ENCODE results near the gene GALNT13.
"Not testable (repeated sequence)": the region's sequence is repeated elsewhere in the genome, so short reads cannot be mapped to it uniquely, and the experiment has no call there.

Gene GALNT13

DNA sequence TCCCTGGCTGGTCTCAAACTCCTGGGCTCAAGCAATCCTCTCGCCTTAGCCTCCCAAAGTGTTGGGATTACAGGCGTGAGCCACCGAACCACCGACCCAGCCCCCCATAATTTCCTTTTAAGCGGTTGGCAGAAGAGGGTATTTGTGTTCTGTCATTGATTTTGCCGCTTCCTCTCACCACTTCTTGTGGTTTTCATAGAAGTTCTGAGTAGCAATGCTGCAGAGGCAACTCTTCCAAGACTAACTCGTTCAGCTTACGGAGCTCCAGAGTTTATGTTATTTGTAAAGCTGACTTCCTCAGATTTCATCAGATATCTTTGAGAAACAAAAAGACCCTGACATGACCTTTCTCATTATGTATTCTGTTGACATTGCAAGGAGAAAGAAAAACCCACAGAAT is 565.4 kb downstream of the GALNT13 start:
- no peak for DNase-seq

DNA sequence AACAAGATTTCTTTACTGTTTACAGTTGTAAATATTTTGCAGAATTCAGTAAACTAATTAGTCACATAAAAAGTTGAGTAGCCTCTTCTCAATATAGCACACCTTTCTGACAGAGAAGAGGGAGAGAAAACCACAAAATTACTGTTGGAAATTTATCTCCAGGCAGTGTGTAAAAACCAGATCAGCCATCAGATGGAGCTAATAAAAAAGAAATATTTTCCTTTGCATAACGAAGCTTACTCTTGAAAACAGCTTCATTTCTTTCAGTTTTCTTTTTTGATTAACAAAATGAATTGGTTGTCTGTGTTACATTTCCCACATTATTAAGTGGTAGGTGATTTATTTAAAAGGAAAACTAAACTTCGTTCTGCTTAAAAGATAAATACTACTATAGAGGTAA is 567.4 kb downstream of the GALNT13 start:
- no peak for DNase-seq

DNA sequence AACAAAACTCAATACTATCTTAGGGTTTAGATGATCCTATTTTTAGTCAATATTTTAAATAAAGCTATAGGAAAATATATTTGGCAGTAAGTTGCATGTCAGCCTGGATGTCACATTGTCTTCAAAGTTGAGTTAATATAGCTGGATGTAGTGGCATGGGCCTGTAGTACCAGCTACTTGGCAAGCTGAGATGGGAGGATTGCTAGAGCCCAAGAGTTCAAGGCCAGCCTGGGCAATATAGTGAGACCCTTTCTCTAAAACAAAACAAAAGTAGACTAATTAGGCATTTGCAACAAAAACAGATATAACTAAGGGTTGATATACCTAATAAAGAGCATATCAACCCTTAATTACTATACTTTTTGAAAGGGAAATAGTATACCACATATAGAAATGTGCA is 572.2 kb downstream of the GALNT13 start:
- DNase-seq: no peak

DNA sequence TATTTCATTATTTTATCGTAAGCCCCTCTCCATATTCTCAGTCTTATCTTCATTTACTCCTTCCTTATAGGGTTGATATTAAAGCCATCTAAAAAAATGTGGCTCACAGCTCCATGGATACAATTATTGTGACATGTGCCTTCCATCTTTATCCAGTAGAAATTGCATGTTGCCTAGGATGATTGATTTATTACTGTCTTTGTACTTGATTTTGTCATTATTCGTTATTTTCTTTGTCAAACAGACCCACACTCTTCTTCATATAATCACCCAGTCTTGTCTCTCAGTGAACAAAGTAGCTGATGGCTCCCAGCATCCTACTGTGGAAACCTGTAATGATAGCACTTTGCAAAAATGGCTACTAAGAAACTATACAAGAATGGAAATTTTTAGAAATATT is 574.6 kb downstream of the GALNT13 start:
- DNase-seq: no peak

DNA sequence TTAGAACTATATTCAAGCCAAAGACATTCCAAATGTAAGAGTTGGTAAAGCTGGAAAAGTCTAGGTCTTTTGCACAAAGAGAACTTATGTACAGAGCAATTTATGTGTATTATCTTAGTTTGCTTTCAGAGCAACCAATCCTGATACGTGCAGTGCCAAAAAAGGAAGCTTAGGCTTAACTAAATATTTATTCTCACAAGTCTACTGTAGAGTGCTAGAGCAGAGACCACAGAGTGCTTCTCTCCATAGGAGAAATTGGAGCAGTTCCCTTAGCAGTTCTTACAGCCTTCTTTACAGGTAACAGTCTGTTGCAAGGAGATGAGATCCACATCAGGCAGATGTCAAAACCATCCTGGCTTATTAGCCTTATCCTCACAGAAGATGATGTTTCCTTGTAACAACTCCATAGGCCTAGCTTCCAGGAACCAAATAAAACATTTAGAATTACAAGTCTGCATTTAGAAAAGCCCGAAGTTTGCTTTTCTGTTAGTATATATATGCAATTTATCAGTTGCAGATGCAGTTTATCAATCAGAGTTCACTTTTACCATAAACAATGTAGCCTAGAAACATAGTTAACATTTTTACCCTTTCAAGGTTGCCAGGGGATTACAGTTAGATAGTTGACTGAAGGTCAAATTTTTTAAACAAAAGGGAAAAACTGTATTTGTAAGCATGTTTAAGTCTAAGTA is 576.2 kb downstream of the GALNT13 start:
- DNase-seq: no peak

DNA sequence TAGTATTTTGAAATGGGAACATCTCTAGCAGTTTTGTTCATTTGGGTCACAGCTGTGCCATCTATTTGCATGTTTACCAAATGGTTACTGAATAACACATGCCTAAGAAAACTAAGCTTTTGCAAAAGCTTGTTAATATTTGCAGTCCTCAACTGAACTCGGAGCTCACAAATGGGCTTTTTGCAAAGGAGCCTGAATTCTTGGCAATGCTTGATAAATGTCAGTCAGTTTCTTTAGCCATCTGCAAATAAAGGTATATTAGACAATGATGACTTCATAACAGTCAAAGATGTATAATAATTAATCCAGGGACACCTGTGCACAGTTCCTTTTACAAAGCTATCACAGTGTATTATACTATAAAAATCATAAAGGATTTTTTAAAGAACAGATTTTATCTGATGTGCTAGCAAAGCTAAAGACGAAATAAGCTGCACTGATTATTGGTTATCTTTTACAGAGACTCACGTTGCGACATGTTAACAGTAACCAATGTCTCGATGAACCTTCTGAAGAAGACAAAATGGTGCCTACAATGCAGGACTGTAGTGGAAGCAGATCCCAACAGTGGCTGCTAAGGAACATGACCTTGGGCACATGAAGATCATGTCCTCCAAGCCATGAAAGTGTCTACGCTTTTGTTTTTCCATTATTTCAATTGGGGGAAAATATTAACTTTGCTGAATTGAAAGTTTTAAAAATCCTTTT is 578.4 kb downstream of the GALNT13 start:
- DNase-seq: no peak

DNA sequence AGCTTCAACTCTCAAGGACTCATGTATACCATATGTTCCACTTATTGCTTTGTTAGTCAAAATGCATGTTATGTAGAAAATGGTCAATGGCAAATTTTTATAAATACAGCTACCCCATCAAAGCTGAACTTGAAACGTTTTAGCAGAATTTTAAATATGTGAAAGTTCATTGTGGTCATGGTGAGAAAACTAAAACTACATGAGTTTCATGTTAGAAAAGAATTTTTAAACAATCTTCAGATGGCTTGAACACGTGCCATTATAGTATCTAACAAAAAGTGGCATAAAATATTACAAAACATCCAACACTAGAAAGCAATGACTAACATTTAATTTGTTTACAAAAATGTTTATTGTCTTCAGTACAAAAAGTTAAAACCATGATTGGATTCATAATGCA is 580.7 kb downstream of the GALNT13 start:
- no peak for DNase-seq

DNA sequence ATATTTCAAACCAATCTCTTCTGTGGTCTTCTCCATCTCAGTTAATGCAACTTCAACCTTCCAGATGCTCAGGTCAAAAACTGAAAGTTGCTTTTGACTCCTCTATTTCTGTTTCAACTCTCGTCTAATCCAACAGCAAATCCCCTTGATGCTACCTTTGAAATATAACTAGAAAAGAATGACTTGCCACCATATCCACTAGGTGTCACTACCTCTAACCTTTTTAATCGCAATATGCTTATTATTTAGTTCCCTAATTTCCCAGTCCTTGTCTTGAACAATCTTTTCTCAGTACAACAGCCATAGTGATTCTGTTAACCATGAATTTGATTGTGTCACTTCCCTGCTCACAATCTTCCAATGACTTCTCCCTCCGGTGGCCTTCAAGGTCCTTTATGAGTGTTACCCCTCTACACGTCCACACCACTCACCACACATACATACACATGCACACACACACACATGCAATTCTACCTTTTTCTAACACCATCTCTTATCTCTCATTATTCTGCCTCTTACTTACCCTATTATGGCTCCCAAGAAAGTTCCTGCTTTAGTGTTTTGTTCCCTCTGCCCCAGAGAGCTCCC is 581.3 kb downstream of the GALNT13 start:
- DNase-seq: no peak

DNA sequence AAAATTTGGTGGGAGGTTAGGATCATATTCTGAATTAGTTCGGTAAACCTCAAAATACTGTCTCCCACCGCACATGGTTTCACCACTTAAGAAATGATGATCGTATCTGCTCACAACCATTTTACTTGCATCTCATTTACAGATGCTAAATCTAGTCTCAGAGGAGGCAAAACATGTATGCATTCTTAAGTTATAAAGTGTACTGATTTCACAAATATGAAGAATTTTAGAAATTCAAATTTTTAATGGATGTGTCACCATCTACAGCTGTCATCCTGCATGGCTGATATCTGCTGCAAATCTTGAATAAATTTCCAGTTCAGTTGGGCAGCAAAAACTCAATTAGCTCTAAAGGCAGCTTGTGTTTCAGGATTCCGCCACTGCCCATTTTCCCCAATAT is 583.4 kb downstream of the GALNT13 start:
- DNase-seq: no peak

DNA sequence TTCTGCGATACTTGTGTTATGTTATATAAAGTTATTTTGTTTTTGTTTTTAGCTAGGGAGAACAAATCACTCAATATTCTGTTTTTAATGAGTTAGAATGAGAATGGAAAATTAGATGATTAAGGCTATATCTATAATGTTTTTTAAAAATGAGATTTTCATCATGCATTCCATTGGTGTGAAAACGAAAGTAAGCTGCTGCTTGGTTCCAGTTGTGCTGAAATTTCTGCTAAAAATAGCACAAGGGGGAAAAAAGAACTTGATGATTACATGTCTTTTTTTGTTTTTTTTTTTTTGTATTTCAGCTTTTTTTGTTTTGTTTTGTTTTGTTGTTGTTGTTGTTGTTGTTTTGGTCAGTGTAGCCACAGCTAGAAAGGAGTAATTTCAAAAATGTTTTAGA is 584.1 kb downstream of the GALNT13 start:
- DNase-seq: no peak

DNA sequence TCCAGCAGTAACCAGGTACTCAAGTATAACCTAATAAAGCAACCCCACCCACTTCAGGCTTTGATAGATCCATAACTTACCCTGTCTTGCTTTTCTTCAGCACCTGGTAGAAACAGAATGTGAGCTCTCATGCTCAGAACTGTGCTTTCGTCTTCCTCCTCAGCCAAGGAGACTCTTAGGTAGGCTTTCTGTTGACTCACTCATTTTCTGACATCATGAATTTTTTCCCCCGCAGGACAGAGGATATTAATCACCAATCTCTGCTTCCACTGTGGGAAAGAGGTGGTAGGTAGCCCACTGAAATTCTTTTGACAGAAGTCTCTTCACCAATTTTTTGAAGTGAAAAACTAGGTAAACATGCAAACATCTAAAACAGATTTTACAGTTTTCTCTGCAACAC is 585.6 kb downstream of the GALNT13 start:
- no peak for DNase-seq

DNA sequence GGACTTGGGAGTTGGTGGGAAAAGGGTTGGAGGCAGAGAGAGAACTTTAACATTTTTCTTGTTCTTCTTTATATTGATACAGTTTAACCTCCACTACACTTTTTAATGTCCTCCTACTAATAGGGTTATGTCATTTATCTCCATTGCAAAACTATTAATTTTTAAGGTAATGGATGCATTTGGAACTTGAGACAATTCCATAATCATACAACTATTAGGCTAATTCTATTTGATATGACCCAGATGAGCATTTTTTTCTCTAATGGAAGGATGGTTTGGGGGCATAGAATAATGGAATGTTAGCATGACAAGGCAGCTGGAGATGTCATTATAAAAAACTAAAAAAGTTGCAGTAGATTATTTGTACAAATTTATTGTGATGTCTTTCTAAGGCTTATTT is 587.6 kb downstream of the GALNT13 start:
- no peak for DNase-seq

DNA sequence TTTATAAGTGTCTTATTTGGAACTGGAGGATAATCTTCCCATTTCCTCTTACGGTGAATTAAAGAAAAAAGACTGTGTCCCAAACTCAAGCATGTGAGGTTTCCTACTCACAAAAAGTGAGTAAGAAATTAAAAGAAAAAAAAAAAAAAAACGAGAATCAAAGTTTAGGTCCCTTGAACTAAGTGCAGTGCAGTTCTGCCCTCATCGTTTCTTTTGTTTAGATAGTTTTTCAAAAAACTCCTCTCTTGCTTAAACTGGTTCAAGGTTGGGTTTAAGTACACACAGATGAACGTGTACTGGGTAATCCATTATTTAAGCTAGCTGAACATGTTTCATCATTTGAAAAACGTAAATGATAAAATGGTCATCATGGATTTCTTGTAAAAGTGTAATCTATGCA is 590.9 kb downstream of the GALNT13 start:
- no peak for DNase-seq

DNA sequence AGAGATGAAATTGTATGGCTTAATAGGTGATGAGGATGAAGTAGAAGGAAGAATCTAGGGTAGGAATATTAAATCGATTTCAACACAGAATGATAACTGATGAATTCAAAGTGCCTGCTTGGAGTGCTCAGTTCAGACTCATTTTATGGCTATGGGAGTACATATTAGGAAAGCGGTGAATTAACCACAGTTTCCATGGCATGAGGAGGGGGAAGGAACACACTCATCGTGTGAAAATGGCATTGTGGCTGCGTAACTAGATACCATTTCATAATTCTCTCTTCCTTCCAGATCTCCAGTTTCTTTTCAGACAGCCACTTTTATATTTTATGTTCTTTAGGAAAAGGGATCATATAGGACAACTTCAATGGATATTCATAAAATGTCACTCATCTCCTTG is 594.5 kb downstream of the GALNT13 start:
- no peak for DNase-seq

DNA sequence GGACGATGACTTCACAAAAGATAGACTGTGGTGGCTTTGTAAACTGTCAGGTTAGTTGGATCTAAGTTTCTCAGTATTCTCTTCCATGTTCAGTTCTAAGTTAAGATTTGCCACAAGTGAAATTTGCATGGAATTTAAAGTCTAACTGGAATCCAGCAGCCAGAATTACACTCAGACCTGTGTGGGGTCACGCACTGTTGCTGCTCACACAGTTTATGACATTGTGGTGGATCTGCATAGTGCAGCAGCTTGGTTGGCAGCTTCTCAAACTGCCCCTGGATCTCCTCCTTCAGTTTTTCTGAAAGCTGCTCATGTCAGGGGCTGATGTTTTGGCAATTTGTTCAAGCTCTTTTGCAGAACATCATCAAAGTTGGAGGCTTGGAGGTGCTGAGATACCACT is 598.7 kb downstream of the GALNT13 start:
- DNase-seq: no peak

DNA sequence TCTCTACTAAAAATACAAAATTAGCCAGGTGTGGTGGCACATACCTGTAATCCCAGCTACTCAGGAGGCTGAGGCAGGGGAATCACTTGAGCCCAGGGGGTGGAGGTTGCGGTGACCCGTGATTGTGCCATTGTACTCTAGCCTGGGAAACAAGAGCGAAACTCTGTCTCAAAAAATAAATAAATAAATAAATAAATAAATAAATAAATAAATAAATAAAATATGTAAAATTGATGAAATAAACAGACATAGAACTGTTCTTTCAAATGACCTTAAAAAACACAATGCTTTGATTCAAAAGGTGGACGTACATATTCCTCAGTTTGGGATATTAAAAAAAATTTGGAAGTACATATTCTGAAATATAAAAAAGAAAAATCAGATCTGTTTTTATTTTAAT is 599.8 kb downstream of the GALNT13 start:
- DNase-seq: not testable (repeated sequence)

DNA sequence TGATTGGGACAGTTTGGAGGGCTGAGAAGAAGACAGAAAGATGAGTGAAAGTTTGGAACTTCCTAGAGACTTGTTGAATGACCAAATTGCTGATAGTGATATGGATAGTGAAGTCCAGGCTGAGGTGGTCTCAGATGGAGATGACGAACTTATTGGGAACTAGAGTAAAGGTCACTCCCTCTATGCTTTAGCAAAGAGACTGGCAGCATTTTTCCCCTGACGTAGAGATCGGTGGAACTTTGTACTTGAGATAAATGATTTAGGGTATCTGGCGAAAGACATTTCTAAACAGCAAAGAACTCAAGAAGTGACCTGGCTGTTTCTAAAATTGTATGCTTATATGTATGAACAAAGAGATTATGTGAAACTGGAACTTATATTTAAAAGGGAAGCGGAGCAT is 605.6 kb downstream of the GALNT13 start:
- DNase-seq: no peak

DNA sequence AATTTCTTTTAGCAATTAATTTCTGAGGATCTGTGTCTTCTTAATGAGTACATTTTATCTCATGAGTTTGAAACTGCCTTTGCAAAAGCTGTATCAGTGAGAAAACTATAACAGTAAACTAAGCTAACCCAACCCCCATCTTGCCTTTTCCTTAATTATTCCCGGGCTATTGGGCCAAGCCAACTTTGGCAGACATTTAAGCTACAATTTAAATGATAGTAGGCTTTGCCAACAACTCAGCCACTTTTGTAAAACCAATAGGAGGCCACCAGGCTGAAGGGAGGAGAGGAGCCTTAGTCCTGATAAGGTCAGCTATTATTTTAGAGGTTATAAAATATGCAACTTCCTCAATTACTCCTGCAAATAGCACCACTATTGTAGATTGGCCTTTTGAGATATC is 608.8 kb downstream of the GALNT13 start:
- DNase-seq: no peak

DNA sequence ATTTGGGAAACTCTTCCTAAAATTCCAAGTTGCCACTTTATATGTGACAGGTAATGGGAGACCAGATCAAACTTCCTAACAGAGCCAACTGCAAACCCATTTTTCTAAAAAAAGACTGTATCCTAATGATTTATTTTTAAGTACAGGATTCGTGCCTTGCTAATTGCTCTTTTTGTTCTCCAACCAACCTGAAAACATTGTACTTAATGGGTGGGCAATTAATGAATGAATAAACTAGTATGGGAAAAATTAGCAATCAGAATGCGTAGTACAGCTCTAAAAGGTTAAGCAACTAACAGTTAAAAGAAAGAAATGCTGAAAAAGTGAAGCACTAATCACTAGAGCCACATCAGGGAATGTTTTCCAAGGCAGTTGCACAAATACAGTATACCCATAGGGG is 609.6 kb downstream of the GALNT13 start:
- DNase-seq: no peak

DNA sequence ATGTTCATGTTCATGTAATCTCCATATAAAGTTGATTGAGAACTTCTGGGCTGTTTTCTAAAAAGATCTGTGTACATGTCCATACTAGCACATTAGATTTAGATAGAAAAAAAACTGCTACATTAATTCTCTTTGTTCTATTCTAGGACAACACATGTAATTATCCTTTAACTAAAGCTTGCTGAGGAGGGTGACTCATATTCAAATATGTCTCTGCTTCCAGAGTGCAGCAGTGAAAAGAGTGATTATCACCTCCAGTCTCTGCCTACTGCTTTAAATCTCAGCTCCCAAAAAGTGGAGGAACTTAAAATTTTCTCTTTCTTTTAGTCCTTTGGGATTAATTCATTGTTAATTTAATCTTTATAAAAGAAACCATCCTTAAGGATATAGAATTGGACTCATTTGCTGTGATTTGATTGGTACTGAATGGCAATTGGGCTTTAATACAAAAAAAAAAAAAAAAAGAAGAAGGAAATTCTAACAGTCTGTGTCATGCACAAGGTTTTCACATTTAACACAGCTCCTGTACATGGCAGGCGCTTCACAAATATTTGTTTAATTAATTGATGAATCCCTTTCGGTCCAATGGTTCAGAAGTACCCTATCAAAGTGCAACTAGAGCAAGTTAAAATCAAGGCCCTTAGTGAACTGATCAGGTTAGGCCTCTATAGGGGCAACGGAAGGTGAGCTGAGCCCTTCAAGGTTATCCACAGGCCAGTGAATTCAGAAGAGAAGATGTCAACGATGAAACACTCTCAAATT is 612.8 kb downstream of the GALNT13 start:
- DNase-seq: no peak

DNA sequence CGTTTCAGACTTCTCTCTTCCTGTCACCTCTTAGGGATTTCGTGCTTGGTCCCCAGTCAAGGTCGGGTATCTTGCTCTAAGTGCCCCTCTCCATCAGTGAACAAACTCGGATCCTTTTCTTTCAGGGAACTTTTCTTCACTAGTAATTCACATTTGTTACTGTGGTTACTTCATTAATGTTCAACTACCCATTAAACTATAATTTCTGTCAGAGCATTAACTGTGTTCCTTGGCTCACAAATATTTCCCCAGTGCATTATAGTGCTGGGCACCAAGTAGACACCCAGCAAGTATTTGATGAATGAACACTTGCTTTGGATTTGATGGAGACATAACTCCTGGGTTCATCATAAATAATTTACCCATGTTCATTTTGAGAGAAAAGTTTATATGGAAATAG is 617.1 kb downstream of the GALNT13 start:
- no peak for DNase-seq

DNA sequence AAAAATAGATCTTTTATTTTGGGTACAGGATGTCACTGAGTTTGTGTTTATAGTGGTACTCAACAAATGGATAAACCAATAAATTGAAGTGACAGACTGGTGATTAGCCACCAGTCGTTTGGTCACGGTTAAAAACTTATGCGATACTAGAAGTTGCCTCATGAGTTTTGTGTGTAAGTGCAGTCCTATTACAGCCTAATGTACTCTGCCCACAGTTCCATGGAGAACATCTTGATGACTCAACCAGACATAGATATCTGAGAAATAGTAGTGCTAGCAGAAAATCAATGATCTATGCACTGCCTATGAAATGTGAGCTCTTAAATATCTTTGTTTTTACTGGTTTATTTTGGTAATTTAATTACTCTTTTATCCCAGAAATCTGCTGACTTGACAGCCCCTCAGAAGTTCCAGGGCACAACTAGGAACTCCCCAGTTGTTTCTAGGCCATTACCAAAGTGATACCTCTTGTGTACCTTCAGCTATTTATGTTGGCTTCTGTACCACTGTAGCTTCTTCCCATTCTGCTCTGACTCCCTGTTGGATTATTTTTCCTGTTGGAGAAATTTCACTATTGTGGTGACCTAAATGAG is 617.6 kb downstream of the GALNT13 start:
- no peak for DNase-seq

DNA sequence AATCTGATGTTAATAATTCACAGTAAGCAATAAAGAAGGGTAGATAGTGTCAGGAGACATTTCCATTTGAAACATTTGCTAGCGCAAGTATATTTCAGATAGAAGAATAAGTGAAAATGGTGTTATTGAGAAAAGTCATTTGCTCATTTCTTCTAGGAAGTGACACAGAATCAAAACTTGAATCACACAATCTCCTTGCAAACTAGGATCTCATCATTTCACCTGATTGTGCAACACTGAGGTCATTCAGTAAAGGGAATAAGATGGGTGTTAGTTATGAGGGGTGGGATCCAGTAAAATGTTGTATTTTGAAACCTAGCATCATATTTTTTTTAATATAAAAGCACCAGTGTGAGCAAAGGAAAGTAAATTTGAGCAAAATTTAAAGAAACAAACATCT is 618.8 kb downstream of the GALNT13 start:
- DNase-seq: no peak

All from amniotic stem cell (primary cell).